H1 (cell line): Measurements from ENCODE around the gene PSMD5. TPM values are rescaled to one million over a fixed set of nuclear protein-coding genes. Genes with fewer than 3 reads are reported as not detected.

Experiments
- CTCF ChIA-PET: fragments of 300-600 bp; sonication (Branson Sonifier 250); formaldehyde crosslinking; loops from one replicate; lab custom pipeline; 2021; ENCODE audit not compliant: partially characterized antibody; lab: Charles Lee
- POLR2A ChIA-PET: fragments of 300-600 bp; sonication (Branson Sonifier 250); formaldehyde crosslinking; loops from one replicate; lab custom pipeline; 2021; ENCODE audit warnings: inconsistent platforms; ENCODE audit not compliant: partially characterized antibody; lab: Charles Lee
- DNase-seq, 2 experiments: peaks; one replicate each; pipeline versions ENCODE4 v3.0.0 to v3.0.0-alpha.2; 2010 to 2022; ENCODE audit warnings: low spot score in 2 of 2, low read depth in 1 of 2, mixed read lengths in 1 of 2
- FAIRE-seq: peaks from 2 replicates; lab custom pipeline; 2011; peaks lifted over from hg19 to GRCh38; lab: Jason Lieb, UNC
- H2AFZ ChIP-seq: 2 replicates; pipeline ENCODE4 v1.8.1; 2012; ENCODE audit warnings: low read length, inconsistent platforms
- H2AK5ac ChIP-seq: 2 replicates; pipeline ENCODE4 v1.6.1; 2013; ENCODE audit warnings: low read depth, low read length
- H2BK120ac ChIP-seq: replicated peaks from 2 replicates; pipeline ENCODE3; 2013; ENCODE audit warnings: low read depth, low read length, inconsistent platforms
- H2BK12ac ChIP-seq: 2 replicates; pipeline ENCODE4 v1.6.1; 2013; ENCODE audit warnings: low read depth, low read length
- H2BK15ac ChIP-seq: 2 replicates; pipeline ENCODE4 v1.6.1; 2013; ENCODE audit warnings: low read length
- H2BK20ac ChIP-seq: 2 replicates; pipeline ENCODE4 v1.6.1; 2013; ENCODE audit warnings: low read length
- H2BK5ac ChIP-seq: 2 replicates; pipeline ENCODE4 v1.6.1; 2013; ENCODE audit warnings: low read depth, low read length
- H3K14ac ChIP-seq: 2 replicates; pipeline ENCODE4 v1.6.1; 2013; ENCODE audit warnings: inconsistent platforms; ENCODE audit not compliant: insufficient read length
- H3K18ac ChIP-seq: 2 replicates; pipeline ENCODE4 v1.6.1; 2013; ENCODE audit warnings: low read length; ENCODE audit errors: extremely low read depth
- H3K23ac ChIP-seq: 2 replicates; pipeline ENCODE4 v1.6.1; 2013; ENCODE audit warnings: inconsistent platforms; ENCODE audit not compliant: insufficient read length
- H3K23me2 ChIP-seq: 2 replicates; pipeline ENCODE4 v1.6.1; 2013; ENCODE audit warnings: low read depth, low read length
- H3K27ac ChIP-seq: 2 replicates; pipeline ENCODE4 v1.6.1; 2011; ENCODE audit warnings: low read depth, low read length, inconsistent platforms
- H3K27me3 ChIP-seq, 4 experiments: replicated peaks in 1 of 4; 1 replicate in 1 of 4; 2 replicates in 3 of 4; pipeline versions ENCODE4 v1.6.1 to v1.8.1; 2011 to 2013; ENCODE audit warnings: low read length in 3 of 4, mild to moderate bottlenecking in 3 of 4, inconsistent platforms in 2 of 4, mixed read lengths in 2 of 4, moderate library complexity in 1 of 4; ENCODE audit not compliant: control insufficient read depth in 3 of 4, insufficient read depth in 3 of 4; ENCODE audit errors: extremely low read depth in 1 of 4
- H3K36me3 ChIP-seq, 4 experiments: 2 replicates each; pipeline versions ENCODE4 v1.6.1 to v1.8.1; 2011 to 2013; ENCODE audit warnings: mild to moderate bottlenecking in 4 of 4, low read length in 3 of 4, moderate library complexity in 2 of 4, control low read depth in 1 of 4, inconsistent platforms in 1 of 4; ENCODE audit not compliant: insufficient read depth in 4 of 4, control insufficient read depth in 2 of 4
- H3K4ac ChIP-seq: replicated peaks from 2 replicates; pipeline ENCODE3; 2013; ENCODE audit warnings: low read length, low read depth, mixed read lengths, inconsistent platforms; ENCODE audit not compliant: insufficient read length
- H3K4me1 ChIP-seq, 4 experiments: replicated peaks in 1 of 4; 1 replicate in 1 of 4; 2 replicates in 3 of 4; pipeline versions ENCODE4 v1.6.1 to v1.8.1; 2011 to 2013; ENCODE audit warnings: low read length in 3 of 4, inconsistent platforms in 2 of 4, mixed read lengths in 1 of 4; ENCODE audit not compliant: insufficient read depth in 4 of 4, control insufficient read depth in 3 of 4
- H3K4me2 ChIP-seq, 2 experiments: 2 replicates each; pipeline versions ENCODE4 v1.6.1 to v1.8.1; 2011 to 2013; ENCODE audit warnings: low read depth in 2 of 2, low read length in 2 of 2, control low read depth in 1 of 2, inconsistent platforms in 1 of 2, mild to moderate bottlenecking in 1 of 2; ENCODE audit not compliant: insufficient read depth in 1 of 2
- H3K4me3 ChIP-seq, 4 experiments: fragments of 200-600, 300-600 bp in 1 of 4; sonication (generic), shearing (Covaris generic), sonication (Bioruptor Twin) in 1 of 4; 2 replicates each; pipeline versions ENCODE4 v1.5.1 to v1.8.1; 2011 to 2016; ENCODE audit warnings: low read length in 4 of 4, low read depth in 3 of 4, control low read depth in 2 of 4, inconsistent platforms in 2 of 4, mild to moderate bottlenecking in 2 of 4, mixed read lengths in 1 of 4, moderate library complexity in 1 of 4; ENCODE audit not compliant: insufficient read depth in 2 of 4; ENCODE audit errors: extremely low read depth in 1 of 4
- H3K56ac ChIP-seq: replicated peaks from 2 replicates; pipeline ENCODE3; 2013; ENCODE audit warnings: low read depth, mild to moderate bottlenecking, mixed read lengths, low read length, inconsistent platforms; ENCODE audit not compliant: insufficient read length
- H3K79me1 ChIP-seq: 2 replicates; pipeline ENCODE4 v1.6.1; 2013; ENCODE audit warnings: low read depth, low read length, control low read depth
- H3K79me2 ChIP-seq, 2 experiments: 2 replicates each; pipeline versions ENCODE4 v1.6.1 to v1.8.1; 2012 to 2013; ENCODE audit warnings: low read length in 2 of 2, mild to moderate bottlenecking in 2 of 2, inconsistent platforms in 1 of 2; ENCODE audit not compliant: insufficient read depth in 2 of 2, control insufficient read depth in 1 of 2
- H3K9ac ChIP-seq, 4 experiments: replicated peaks in 1 of 4; 1 replicate in 1 of 4; 2 replicates in 3 of 4; pipeline versions ENCODE4 v1.6.1 to v1.8.1; 2011 to 2013; ENCODE audit warnings: low read depth in 3 of 4, low read length in 3 of 4, control low read depth in 2 of 4, mild to moderate bottlenecking in 2 of 4, moderate library complexity in 2 of 4, inconsistent platforms in 1 of 4; ENCODE audit errors: extremely low read depth in 1 of 4
- H3K9me3 ChIP-seq, 2 experiments: 2 replicates each; pipeline versions ENCODE4 v1.6.1 to v1.8.1; 2012 to 2013; ENCODE audit warnings: mild to moderate bottlenecking in 2 of 2, moderate library complexity in 2 of 2, control low read depth in 1 of 2, inconsistent platforms in 1 of 2, low read depth in 1 of 2, low read length in 1 of 2, mixed read lengths in 1 of 2; ENCODE audit not compliant: insufficient read depth in 2 of 2
- H4K20me1 ChIP-seq, 2 experiments: replicated peaks in 1 of 2; 2 replicates each; pipeline versions ENCODE3 to v1.8.1; 2011 to 2013; ENCODE audit warnings: inconsistent platforms in 2 of 2, low read length in 2 of 2, mild to moderate bottlenecking in 1 of 2; ENCODE audit not compliant: insufficient read depth in 2 of 2, control insufficient read depth in 1 of 2
- H4K5ac ChIP-seq: 2 replicates; pipeline ENCODE4 v1.6.1; 2013; ENCODE audit warnings: low read length, low read depth, mixed read lengths, inconsistent platforms; ENCODE audit not compliant: insufficient read length
- H4K8ac ChIP-seq: 2 replicates; pipeline ENCODE4 v1.8.0; 2013; ENCODE audit warnings: mild to moderate bottlenecking, moderate library complexity, low read length, inconsistent platforms; ENCODE audit not compliant: insufficient read depth; ENCODE audit errors: extremely low read depth
- H4K91ac ChIP-seq: replicated peaks from 2 replicates; pipeline ENCODE3; 2013; ENCODE audit warnings: low read length, mixed read lengths, inconsistent platforms; ENCODE audit not compliant: insufficient read length
- ATF3 ChIP-seq: IDR thresholded peaks from 2 replicates; pipeline ENCODE4 v1.6.1; 2011; ENCODE audit warnings: low read depth, mild to moderate bottlenecking, low read length; ENCODE audit not compliant: insufficient read depth
- BACH1 ChIP-seq: IDR thresholded peaks from 2 replicates; pipeline ENCODE4 v1.6.1; 2012; ENCODE audit warnings: low read length, improper control_type of control experiment
- BCL11A ChIP-seq, 2 experiments: IDR thresholded peaks; one replicate each; pipeline ENCODE4 v1.6.1; 2011; ENCODE audit warnings: low read depth in 2 of 2, low read length in 2 of 2, mild to moderate bottlenecking in 2 of 2
- CHD1 ChIP-seq: IDR thresholded peaks from 2 replicates; pipeline ENCODE4 v1.6.1; 2012; ENCODE audit warnings: low read depth, low read length, improper control_type of control experiment
- GTF2F1 ChIP-seq: IDR thresholded peaks from 2 replicates; pipeline ENCODE4 v1.6.1; 2012; ENCODE audit warnings: low read depth, low read length, improper control_type of control experiment, borderline replicate concordance
- HDAC2 ChIP-seq, 2 experiments: fragments of 300-600 bp in 1 of 2; sonication (generic) in 1 of 2; IDR thresholded peaks; 2 replicates each; pipeline ENCODE4 v1.6.1; 2011 to 2012; ENCODE audit warnings: low read depth in 2 of 2, low read length in 2 of 2, mild to moderate bottlenecking in 2 of 2, moderate library complexity in 2 of 2, borderline replicate concordance in 1 of 2, inconsistent platforms in 1 of 2
- JUND ChIP-seq: IDR thresholded peaks from 2 replicates; pipeline ENCODE4 v1.6.1; 2011; ENCODE audit warnings: mild to moderate bottlenecking, improper control_type of control experiment, low read length
- KDM1A ChIP-seq: fragments of 200-600, 300-600 bp; sonication (generic); IDR thresholded peaks from 2 replicates; pipeline ENCODE4 v1.7.1; 2016; ENCODE audit warnings: mild to moderate bottlenecking, low read length, borderline replicate concordance
- RNF2 ChIP-seq: fragments of 200-900, 300-1000 bp; sonication (generic); IDR thresholded peaks from 2 replicates; pipeline ENCODE4 v1.7.1; 2016; ENCODE audit warnings: borderline replicate concordance, low read depth, mild to moderate bottlenecking, antibody characterized with exemption, low read length; ENCODE audit not compliant: poor library complexity, severe bottlenecking; ENCODE audit errors: missing control alignments
- SUZ12 ChIP-seq: fragments of 200-600 bp; sonication (generic); IDR thresholded peaks from 2 replicates; pipeline ENCODE4 v1.6.1; 2012; ENCODE audit warnings: mild to moderate bottlenecking, inconsistent platforms, low read length, moderate library complexity, mixed read lengths
- USF2 ChIP-seq: IDR thresholded peaks from 2 replicates; pipeline ENCODE4 v1.6.1; 2011; ENCODE audit warnings: low read length, improper control_type of control experiment
- WGBS, 2 experiments: shearing (Covaris generic) in 1 of 2; methylation state at CpG; one replicate each; pipeline versions ENCODE4 v1.1.6 to v1.1.7; 2013 to 2015; ENCODE audit warnings: low lambda C conversion rate in 2 of 2, mixed read lengths in 2 of 2, inconsistent platforms in 1 of 2, low coverage in 1 of 2, missing lambda C conversion rate in 1 of 2; ENCODE audit not compliant: insufficient replicate concordance in 2 of 2, insufficient coverage in 1 of 2, insufficient read length in 1 of 2; ENCODE audit errors: extremely low coverage in 1 of 2, missing lambda C conversion rate in 1 of 2; 5-methylcytosine and 5-hydroxymethylcytosine counted together
- polyA plus RNA-seq, 7 experiments: library from polyadenylated mRNA; depleted of rRNA in 3 of 7; stranded (reverse) in 5 of 7; unstranded in 2 of 7; fragments of >200 nt in 5 of 7; fragments of 200-250 nt in 2 of 7; gene quantifications; 1 replicate in 5 of 7; 2 replicates in 1 of 7; 4 replicates in 1 of 7; pipeline versions ENCODE4 v1.2.1 to v1.2.3, GENCODE V29; 2011 to 2013; ENCODE audit warnings: missing spikeins in 2 of 7, mixed read lengths in 2 of 7
- total RNA-seq: library from RNA; stranded (reverse); fragmentation: NEBNext Ultra II Directional; extraction: Animal tissue kit (Norgen Biotek cat#: 25700); gene quantifications from 2 replicates; pipeline ENCODE4 v1.2.1, GENCODE V29; 2021

PSMD5 gene
- total and polyA plus RNA-seq, 2 of the 8 experiments (the other 6 are each of a cell fraction or from before 2014, with no cell fraction given) = 19.2 to 30.5 TPM

DNA sequence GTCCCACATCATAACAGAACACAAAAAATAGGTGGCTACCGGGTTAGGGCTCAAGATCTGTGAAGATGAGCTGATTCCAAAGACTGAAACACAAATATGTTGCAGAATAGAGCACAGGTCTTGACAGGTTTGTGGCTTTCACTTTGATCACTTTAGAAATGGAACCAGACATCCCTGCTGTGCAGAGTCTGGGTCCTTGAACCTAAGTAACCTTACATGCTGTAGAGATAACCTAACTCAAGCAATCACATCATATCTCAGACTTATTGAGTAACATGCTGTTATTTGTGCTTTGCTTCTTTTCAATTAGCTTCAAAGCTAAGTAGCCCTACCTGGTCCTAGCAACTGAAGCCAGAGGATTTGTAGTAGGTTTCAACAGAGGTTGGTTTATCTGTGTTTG, 73.8 kb downstream of the PSMD5 start:
- peaks cover 6 to 58% (median 30%) of the 10 kb centered on the region in 4 experiments; a peak in 7 of 8 replicates for H3K36me3 ChIP-seq
- no peak overlapping the region for H3K4me3 ChIP-seq
- FAIRE-seq (no peak), DNase-seq (no peak)
- peaks cover 0 to 7% of the 10 kb centered on the region in 2 experiments for H4K20me1 ChIP-seq
- no peaks in the 10 kb centered on the region for H3K27me3 ChIP-seq
- no peak overlapping the region for H3K4me2 ChIP-seq
- H3K14ac ChIP-seq = no peak overlapping the region
- peaks cover 0 to 3% (median 0%) of the 10 kb centered on the region in 4 experiments; a peak in 1 of 7 replicates for H3K4me1 ChIP-seq
- ChIA-PET POLR2A (interaction anchor here (1.3 to 2.2 kb wide), 4 partner anchors 9 to 74 kb away, joined by 3 to 6 read pairs (median 4); partner anchors contain the start of genes FBXW2 and PSMD5), CTCF (interaction anchor here (0.6 to 6.1 kb wide), 4 partner anchors 14 to 867 kb away, joined by 3 to 31 read pairs (median 4); no protein-coding TSS in a partner anchor)
- H4K91ac ChIP-seq = no peak overlapping the region
- no peaks in the 10 kb centered on the region for H3K79me2 ChIP-seq
- no peak overlapping the region for H2AFZ ChIP-seq
- no peak overlapping the region for H3K9ac ChIP-seq
- peaks cover 3% of the 10 kb centered on the region; the same call in 1 of the 2 replicates for H3K79me1 ChIP-seq
- no peak overlapping the region for H3K27ac ChIP-seq
- H3K23me2 ChIP-seq = no peaks in the 10 kb centered on the region
- no peak overlapping the region for H2AK5ac ChIP-seq
- H3K18ac ChIP-seq = no peak overlapping the region
- H2BK120ac ChIP-seq = no peak overlapping the region
- no peaks in the 10 kb centered on the region for H3K9me3 ChIP-seq
- no peak overlapping the region for H2BK5ac ChIP-seq
- H3K23ac ChIP-seq = no peak overlapping the region
- H4K8ac ChIP-seq = no peak overlapping the region
- no peak overlapping the region for H3K4ac ChIP-seq
- no peak overlapping the region for H2BK20ac ChIP-seq
- H2BK15ac ChIP-seq = no peak overlapping the region
- 77% methylated on average over 1 of the region's 1 CpG; no CpG with 5 or more reads in 1 of the 2 experiments for WGBS, 2 experiments
- no peak overlapping the region for H3K56ac ChIP-seq
- no peak overlapping the region for H2BK12ac ChIP-seq
- H4K5ac ChIP-seq = no peak overlapping the region
- TF ChIP-seq CHD1 (no peak), SUZ12 (no peak), USF2 (no peak), RNF2 (no peak), JUND (no peak), GTF2F1 (no peak), BCL11A (IDR thresholded peaks at IDR 0.05; ENCODE audit: low read depth in 2 of 2, low read length in 2 of 2) (no peak), KDM1A (no peak), HDAC2 (IDR thresholded peaks at IDR 0.05; ENCODE audit: borderline replicate concordance in 1 of 2, low read depth in 2 of 2, low read length in 2 of 2) (no peak), ATF3 (no peak), BACH1 (no peak)
